Parathyroid adenoma (tissue), 2 donors: ENCODE measurements around the gene FDPS.

ENCODE experiments used
- H2AFZ ChIP-seq: fragments of 300-600 bp; sonication (generic); one replicate; pipeline ENCODE4 v1.7.0; 2017; ENCODE audit warnings: antibody characterized with exemption, mild to moderate bottlenecking
- H3K27ac ChIP-seq: fragments of 300-600 bp; sonication (generic); one replicate; pipeline ENCODE4 v1.7.0; 2017
- H3K27me3 ChIP-seq: fragments of 300-600 bp; sonication (generic); one replicate; pipeline ENCODE4 v1.7.0; 2017; ENCODE audit warnings: low read length; ENCODE audit not compliant: control insufficient read depth, insufficient read depth
- H3K36me3 ChIP-seq: fragments of 300-600 bp; sonication (generic); one replicate; pipeline ENCODE4 v1.7.0; 2017; ENCODE audit warnings: low read length; ENCODE audit not compliant: control insufficient read depth, insufficient read depth
- H3K4me1 ChIP-seq: fragments of 300-600 bp; sonication (generic); one replicate; pipeline ENCODE4 v1.7.0; 2017; ENCODE audit warnings: control low read depth
- H3K4me2 ChIP-seq: fragments of 300-600 bp; sonication (generic); one replicate; pipeline ENCODE4 v1.7.0; 2017; ENCODE audit warnings: low read length
- H3K4me3 ChIP-seq: fragments of 300-600 bp; sonication (generic); one replicate; pipeline ENCODE4 v1.7.0; 2017; ENCODE audit warnings: low read depth, low read length
- H3K79me2 ChIP-seq: fragments of 300-600 bp; sonication (generic); one replicate; pipeline ENCODE4 v1.7.0; 2017; ENCODE audit warnings: control low read depth
- H3K9ac ChIP-seq: fragments of 300-600 bp; sonication (generic); one replicate; pipeline ENCODE4 v1.7.0; 2017; ENCODE audit warnings: mild to moderate bottlenecking
- H3K9me3 ChIP-seq: fragments of 300-600 bp; sonication (generic); one replicate; pipeline ENCODE4 v1.7.0; 2017; ENCODE audit warnings: low read length; ENCODE audit not compliant: control insufficient read depth
- CTCF ChIP-seq: fragments of 300-600 bp; sonication (generic); IDR thresholded peaks from one replicate; pipeline ENCODE4 v1.7.0; 2017; ENCODE audit warnings: antibody characterized with exemption, mild to moderate bottlenecking
- donor health status: primary hyperparathyroidism.

The FDPS gene

GRCh38 chr1:155308493-155309422, at the start of gene FDPS:
Gene FDPS (plus strand): TSS chr1:155308866. CDS start chr1:155309790, 924 bp downstream.
- Histone ChIP-seq H3K27ac (peak within 1 kb of the TSS; percentile 90), H3K9ac (peak within 1 kb of the TSS; percentile 57), H3K36me3 (no peaks in the 10 kb centered on the region), H3K4me1 (peaks cover 4% of the 10 kb centered on the region), H3K4me2 (peak within 1 kb of the TSS; percentile 90), H3K4me3 (peak within 1 kb of the TSS; percentile 98), H3K79me2 (peaks cover 3% of the 10 kb centered on the region), H3K9me3 (no peaks in the 10 kb centered on the region), H2AFZ (peak within 1 kb of the TSS; percentile 95), H3K27me3 (no peaks in the 10 kb centered on the region)
- TF ChIP-seq CTCF, result no peak

GRCh38 chr1:155260276-155260675, 48.4 kb upstream of the FDPS start:
- H3K9me3 ChIP-seq, result no peaks in the 10 kb centered on the region
- no peaks in the 10 kb centered on the region for H3K79me2 ChIP-seq
- H3K27ac ChIP-seq, result no peak overlapping the region
- H3K9ac ChIP-seq, result no peak overlapping the region
- no peak overlapping the region for H2AFZ ChIP-seq
- no peaks in the 10 kb centered on the region for H3K27me3 ChIP-seq
- no peak overlapping the region for H3K4me3 ChIP-seq
- H3K4me2 ChIP-seq, result no peak overlapping the region
- TF ChIP-seq CTCF, result no peak
- no peaks in the 10 kb centered on the region for H3K4me1 ChIP-seq
- H3K36me3 ChIP-seq, result no peaks in the 10 kb centered on the region

- Histone ChIP-seq H3K79me2 (no peaks in the 10 kb centered on the region), H3K9ac (no peak overlapping the region), H3K27ac (peak overlapping the region; percentile 80), H3K27me3 (no peaks in the 10 kb centered on the region), H3K4me2 (peak overlapping the region; percentile 98), H3K4me3 (peak overlapping the region; percentile 92), H2AFZ (peak overlapping the region; percentile 75), H3K36me3 (no peaks in the 10 kb centered on the region), H3K4me1 (no peaks in the 10 kb centered on the region), H3K9me3 (no peaks in the 10 kb centered on the region)
- no peak for TF ChIP-seq CTCF
Measured at GRCh38 chr1:155261493-155261851, 47.2 kb upstream of the FDPS start.

GRCh38 chr1:155261852-155262673, 46.6 kb upstream of the FDPS start, which contains the start of gene SCAMP3:
Gene SCAMP3 (minus strand): TSS chr1:155262360. CDS start chr1:155262151, 209 bp downstream.
- peak within 1 kb of the TSS; percentile 80 for H3K27ac ChIP-seq
- peak within 1 kb of the TSS; percentile 98 for H3K4me2 ChIP-seq
- H3K9ac ChIP-seq, result peak within 1 kb of the TSS; percentile 19
- no peaks in the 10 kb centered on the region for H3K79me2 ChIP-seq
- TF ChIP-seq CTCF, result no peak
- H3K27me3 ChIP-seq, result no peaks in the 10 kb centered on the region
- no peaks in the 10 kb centered on the region for H3K36me3 ChIP-seq
- peak within 1 kb of the TSS; percentile 75 for H2AFZ ChIP-seq
- no peaks in the 10 kb centered on the region for H3K9me3 ChIP-seq
- H3K4me3 ChIP-seq, result peak within 1 kb of the TSS; percentile 92
- no peaks in the 10 kb centered on the region for H3K4me1 ChIP-seq
